ENCODE measurements around the gene ICOS. TPM values are rescaled to one million over a fixed set of nuclear protein-coding genes. Genes with fewer than 3 reads are reported as not detected.
"Not testable (repeated sequence)": the region's sequence is repeated elsewhere in the genome, so short reads cannot be mapped to it uniquely, and the experiment has no call there.

ICOS gene
- polyA plus RNA-seq, 1 experiment, result not detected

DNA sequence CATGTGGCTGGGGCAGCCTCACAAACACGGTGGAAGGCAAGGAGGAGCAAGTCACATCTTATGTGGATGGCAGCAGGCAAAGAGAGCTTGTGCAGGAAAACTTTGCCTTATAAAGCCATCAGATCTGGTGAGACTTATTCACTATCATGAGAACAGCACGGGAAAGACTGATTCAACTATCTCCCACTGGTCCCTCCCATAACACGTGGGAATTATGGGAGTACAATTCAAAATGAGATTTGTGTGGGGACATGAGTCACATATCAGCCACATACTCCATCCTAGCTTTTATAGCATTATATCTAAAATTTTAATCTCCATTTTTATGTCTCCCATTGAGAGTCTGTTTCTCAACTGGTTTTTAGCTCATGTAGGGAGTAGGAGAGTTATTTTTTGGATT is 45.7 kb downstream of the ICOS start:
- no peak for DNase-seq (ENCODE audit: low read depth)
- TF ChIP-seq, protein P1, sequence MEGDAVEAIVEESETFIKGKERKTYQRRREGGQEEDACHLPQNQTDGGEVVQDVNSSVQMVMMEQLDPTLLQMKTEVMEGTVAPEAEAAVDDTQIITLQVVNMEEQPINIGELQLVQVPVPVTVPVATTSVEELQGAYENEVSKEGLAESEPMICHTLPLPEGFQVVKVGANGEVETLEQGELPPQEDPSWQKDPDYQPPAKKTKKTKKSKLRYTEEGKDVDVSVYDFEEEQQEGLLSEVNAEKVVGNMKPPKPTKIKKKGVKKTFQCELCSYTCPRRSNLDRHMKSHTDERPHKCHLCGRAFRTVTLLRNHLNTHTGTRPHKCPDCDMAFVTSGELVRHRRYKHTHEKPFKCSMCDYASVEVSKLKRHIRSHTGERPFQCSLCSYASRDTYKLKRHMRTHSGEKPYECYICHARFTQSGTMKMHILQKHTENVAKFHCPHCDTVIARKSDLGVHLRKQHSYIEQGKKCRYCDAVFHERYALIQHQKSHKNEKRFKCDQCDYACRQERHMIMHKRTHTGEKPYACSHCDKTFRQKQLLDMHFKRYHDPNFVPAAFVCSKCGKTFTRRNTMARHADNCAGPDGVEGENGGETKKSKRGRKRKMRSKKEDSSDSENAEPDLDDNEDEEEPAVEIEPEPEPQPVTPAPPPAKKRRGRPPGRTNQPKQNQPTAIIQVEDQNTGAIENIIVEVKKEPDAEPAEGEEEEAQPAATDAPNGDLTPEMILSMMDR (IDR thresholded peaks at IDR 0.05; ENCODE audit: insufficient read depth, low read depth, low read length), result no peak
- Histone ChIP-seq H3K36me3 (ENCODE audit: control insufficient read depth, insufficient read depth, low read length) (no peaks in the 10 kb centered on the region), H3K4me3 (ENCODE audit: low read depth, low read length) (no peak overlapping the region), H3K27me3 (ENCODE audit: control insufficient read depth, insufficient read depth, low read length) (no peaks in the 10 kb centered on the region)
- ChIA-PET POLR2A (no interaction called here), CTCF (no interaction called here)

DNA sequence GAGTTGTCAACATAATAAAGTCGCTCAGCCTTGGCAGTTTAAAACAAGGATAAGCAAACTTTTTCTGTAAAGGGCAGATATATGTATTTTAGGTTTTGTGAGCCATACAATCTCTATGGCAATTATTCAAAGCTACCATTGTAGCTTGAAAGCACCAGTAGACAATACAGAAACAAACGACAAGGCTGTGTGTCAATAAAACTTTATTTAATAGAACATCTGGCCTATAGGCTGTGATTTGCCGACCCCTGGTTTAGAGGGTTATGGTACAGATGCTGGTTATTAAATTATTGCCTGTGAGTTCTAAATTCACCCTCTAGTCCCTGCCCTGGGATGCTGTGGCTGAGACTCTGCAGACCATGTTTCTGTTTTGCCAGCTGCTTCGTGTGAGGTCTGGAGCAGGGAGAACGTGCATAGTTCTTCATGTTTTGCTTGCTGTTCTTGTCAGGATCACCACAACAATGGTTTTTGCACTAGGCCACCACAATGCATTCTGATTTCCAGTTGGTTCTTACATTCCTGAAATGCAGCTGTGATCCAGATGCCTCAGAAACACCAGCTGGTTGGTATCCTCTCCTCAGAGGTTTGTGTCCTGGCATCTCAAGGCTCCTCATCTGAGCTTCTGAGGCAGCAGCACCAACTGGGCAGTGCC is 46.6 kb downstream of the ICOS start:
- no peaks in the 10 kb centered on the region for H3K36me3 ChIP-seq (ENCODE audit: control insufficient read depth, insufficient read depth, low read length)
- no peak for DNase-seq (ENCODE audit: low read depth)
- H3K27me3 ChIP-seq (ENCODE audit: control insufficient read depth, insufficient read depth, low read length), result no peaks in the 10 kb centered on the region
- TF ChIP-seq, protein P1 (IDR thresholded peaks at IDR 0.05; ENCODE audit: insufficient read depth, low read depth, low read length), result no peak
- POLR2A ChIA-PET, result no interaction called here
- H3K4me3 ChIP-seq (ENCODE audit: low read depth, low read length), result no peak overlapping the region
- CTCF ChIA-PET, result no interaction called here

DNA sequence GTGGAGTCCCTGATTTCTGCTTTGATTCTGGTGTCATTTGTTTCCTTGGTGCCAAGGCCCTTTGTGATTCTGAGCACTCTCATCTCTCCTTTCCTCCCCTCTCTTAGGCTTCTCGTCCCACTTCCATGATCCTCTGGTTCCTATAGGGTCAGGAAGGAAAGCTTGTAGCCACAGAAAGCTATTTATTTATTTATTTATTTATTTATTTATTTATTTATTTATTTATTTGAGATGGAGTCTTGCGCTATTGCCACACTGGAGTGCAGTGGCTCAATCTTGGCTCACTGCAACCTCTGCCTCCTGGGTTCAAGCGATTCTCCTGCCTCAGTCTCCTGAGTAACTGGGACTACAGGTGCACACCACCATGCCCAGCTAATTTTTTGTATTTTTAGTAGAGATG is 49.4 kb downstream of the ICOS start:
- CTCF ChIA-PET; POLR2A ChIA-PET; H3K4me3 ChIP-seq (ENCODE audit: low read depth, low read length); DNase-seq (ENCODE audit: low read depth); H3K27me3 ChIP-seq (ENCODE audit: control insufficient read depth, insufficient read depth, low read length); H3K36me3 ChIP-seq (ENCODE audit: control insufficient read depth, insufficient read depth, low read length): not testable (repeated sequence)

DNA sequence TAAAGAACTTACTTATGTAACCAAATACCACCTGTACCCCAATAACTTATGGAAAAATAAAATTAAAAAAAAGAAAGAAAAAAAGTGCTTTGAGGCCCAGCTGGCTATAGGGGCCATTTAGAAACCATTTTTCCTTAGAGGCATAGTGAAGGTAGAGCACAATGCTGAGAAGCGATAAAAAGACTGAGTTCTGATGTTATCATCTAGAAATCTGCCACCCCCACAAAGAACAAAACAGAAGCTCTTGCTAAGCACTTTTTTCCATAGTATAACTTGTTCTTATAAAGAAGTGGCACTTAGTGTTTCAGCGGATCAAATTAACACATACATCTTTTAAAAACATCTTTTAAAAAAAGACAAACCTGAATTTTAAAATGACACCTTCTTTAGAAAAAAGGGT is 51.4 kb downstream of the ICOS start:
- H3K27me3 ChIP-seq (ENCODE audit: control insufficient read depth, insufficient read depth, low read length), result no peaks in the 10 kb centered on the region
- no peak for DNase-seq (ENCODE audit: low read depth)
- ChIA-PET CTCF (no interaction called here), POLR2A (no interaction called here)
- H3K4me3 ChIP-seq (ENCODE audit: low read depth, low read length), result no peak overlapping the region
- TF ChIP-seq, protein P1 (IDR thresholded peaks at IDR 0.05; ENCODE audit: insufficient read depth, low read depth, low read length), result no peak
- no peaks in the 10 kb centered on the region for H3K36me3 ChIP-seq (ENCODE audit: control insufficient read depth, insufficient read depth, low read length)

DNA sequence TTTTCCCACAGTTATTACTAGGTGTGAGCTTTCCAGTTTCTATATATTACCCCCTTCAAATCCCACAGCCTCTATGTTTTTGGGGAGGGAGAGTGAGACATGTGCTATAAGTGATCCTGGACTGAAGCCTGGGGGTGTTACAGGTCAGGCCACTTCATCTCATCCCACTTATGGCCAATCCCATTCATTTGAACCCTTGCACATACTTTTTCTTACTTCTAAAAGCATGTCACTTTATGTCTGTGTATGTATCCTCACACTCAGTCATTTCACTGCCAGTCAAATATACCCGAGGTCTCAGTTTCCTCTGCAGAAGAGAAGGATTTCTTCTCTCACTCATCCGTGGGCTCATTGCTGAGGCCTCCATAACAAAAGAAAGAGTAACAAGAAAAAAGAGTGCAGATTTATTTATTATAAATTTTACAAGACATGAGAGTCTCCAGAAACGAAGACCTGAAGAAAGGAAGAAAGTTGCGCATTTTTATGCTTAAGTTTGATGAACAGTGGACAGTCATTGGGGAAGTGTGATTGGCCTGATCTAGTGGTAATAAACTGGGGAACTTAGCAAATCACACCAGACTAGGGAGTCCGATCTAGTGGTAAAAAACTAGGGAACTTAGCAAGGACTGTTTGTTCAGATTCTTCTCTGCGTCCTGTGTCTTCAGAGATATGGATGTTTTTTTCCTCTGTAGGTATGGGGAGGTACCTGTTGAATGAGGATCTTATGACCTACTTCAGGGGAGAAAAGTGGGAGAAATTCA is 52.1 kb downstream of the ICOS start:
- Histone ChIP-seq H3K4me3 (ENCODE audit: low read depth, low read length) (no peak overlapping the region), H3K36me3 (ENCODE audit: control insufficient read depth, insufficient read depth, low read length) (no peaks in the 10 kb centered on the region), H3K27me3 (ENCODE audit: control insufficient read depth, insufficient read depth, low read length) (no peaks in the 10 kb centered on the region)
- ChIA-PET CTCF (no interaction called here), POLR2A (no interaction called here)
- no peak for DNase-seq (ENCODE audit: low read depth)
- TF ChIP-seq, protein P1 (IDR thresholded peaks at IDR 0.05; ENCODE audit: insufficient read depth, low read depth, low read length), result no peak

DNA sequence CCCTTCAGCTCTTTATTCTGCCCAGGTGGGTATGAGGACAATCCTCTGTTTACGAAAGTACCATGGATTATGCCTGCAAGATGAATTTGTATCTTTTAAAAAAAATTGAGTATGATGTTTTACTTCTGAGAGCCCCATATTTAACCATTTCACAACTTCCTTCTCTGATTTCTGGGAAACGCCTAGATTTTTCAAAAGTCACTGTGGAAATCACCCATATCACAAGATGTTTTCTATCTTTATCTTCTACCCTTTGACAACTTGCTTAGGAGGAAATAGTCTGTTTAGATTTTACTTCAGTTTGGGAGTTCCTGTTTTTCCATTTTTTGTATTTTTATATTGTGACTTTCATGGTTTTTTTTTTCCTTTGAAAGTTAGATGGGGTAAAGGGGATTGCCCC is 53.0 kb downstream of the ICOS start:
- no peak overlapping the region for H3K4me3 ChIP-seq (ENCODE audit: low read depth, low read length)
- ChIA-PET POLR2A (no interaction called here), CTCF (no interaction called here)
- no peak for DNase-seq (ENCODE audit: low read depth)
- no peaks in the 10 kb centered on the region for H3K36me3 ChIP-seq (ENCODE audit: control insufficient read depth, insufficient read depth, low read length)
- TF ChIP-seq, protein P1 (IDR thresholded peaks at IDR 0.05; ENCODE audit: insufficient read depth, low read depth, low read length), result no peak
- no peaks in the 10 kb centered on the region for H3K27me3 ChIP-seq (ENCODE audit: control insufficient read depth, insufficient read depth, low read length)
